Ishikawa (cell line): ENCODE measurements around the gene JADE1.

Experiments
- CEBPB ChIP-seq: IDR thresholded peaks from 2 replicates; pipeline ENCODE4 v1.6.1; 2012
- CREB1 ChIP-seq: IDR thresholded peaks from 2 replicates; pipeline ENCODE4 v1.6.1; 2012; ENCODE audit warnings: low read depth
- EGR1 ChIP-seq: IDR thresholded peaks from 2 replicates; pipeline ENCODE4 v1.6.1; 2012
- EP300 ChIP-seq: IDR thresholded peaks from 2 replicates; pipeline ENCODE4 v1.6.1; 2012; ENCODE audit warnings: borderline replicate concordance
- FOXM1 ChIP-seq: IDR thresholded peaks from 2 replicates; pipeline ENCODE4 v1.6.1; 2012; ENCODE audit warnings: low read depth, borderline replicate concordance
- MAX ChIP-seq: IDR thresholded peaks from 2 replicates; pipeline ENCODE4 v1.6.1; 2012
- NFIC ChIP-seq: IDR thresholded peaks from 2 replicates; pipeline ENCODE4 v1.6.1; 2012
- RAD21 ChIP-seq: IDR thresholded peaks from 2 replicates; pipeline ENCODE4 v1.6.1; 2012; ENCODE audit warnings: low read depth
- REST ChIP-seq: IDR thresholded peaks from 2 replicates; pipeline ENCODE4 v1.6.1; 2012; ENCODE audit warnings: low read depth, mild to moderate bottlenecking
- TAF1 ChIP-seq: IDR thresholded peaks from 2 replicates; pipeline ENCODE4 v1.6.1; 2012; ENCODE audit warnings: low read depth, mild to moderate bottlenecking
- TCF12 ChIP-seq: IDR thresholded peaks from 2 replicates; pipeline ENCODE4 v1.6.1; 2012; ENCODE audit warnings: low read depth
- TEAD4 ChIP-seq: IDR thresholded peaks from 2 replicates; pipeline ENCODE4 v1.6.1; 2012
- USF1 ChIP-seq: IDR thresholded peaks from 2 replicates; pipeline ENCODE4 v1.6.1; 2012
- YY1 ChIP-seq: IDR thresholded peaks from 2 replicates; pipeline ENCODE4 v1.6.1; 2012; ENCODE audit warnings: low read depth
- ZBTB7A ChIP-seq: IDR thresholded peaks from 2 replicates; pipeline ENCODE4 v1.6.1; 2012; ENCODE audit warnings: low read depth

The JADE1 gene

GRCh38 chr4:128871948-128872347 is 62.4 kb downstream of the JADE1 start:
- no peak for TF ChIP-seq TEAD4
- TF ChIP-seq NFIC: no peak
- no peak for TF ChIP-seq FOXM1
- no peak for TF ChIP-seq TAF1
- TF ChIP-seq CREB1: no peak
- TF ChIP-seq USF1: no peak
- no peak for TF ChIP-seq RAD21
- TF ChIP-seq REST: no peak
- no peak for TF ChIP-seq TCF12
- no peak for TF ChIP-seq YY1
- no peak for TF ChIP-seq MAX
- TF ChIP-seq EP300: no peak
- no peak for TF ChIP-seq EGR1
- no peak for TF ChIP-seq CEBPB

GRCh38 chr4:128876200-128876599 is 66.7 kb downstream of the JADE1 start:
- TF ChIP-seq TCF12 (no peak), USF1 (no peak)

GRCh38 chr4:128877934-128878333 is 68.4 kb downstream of the JADE1 start:
- TF ChIP-seq EGR1 (no peak), REST (no peak), NFIC (no peak), FOXM1 (no peak), USF1 (no peak), CREB1 (no peak), YY1 (no peak), MAX (no peak), TCF12 (no peak), RAD21 (no peak), CEBPB (no peak)

GRCh38 chr4:128879283-128879682 is 69.8 kb downstream of the JADE1 start:
- no peak for TF ChIP-seq EP300
- no peak for TF ChIP-seq NFIC
- TF ChIP-seq YY1: no peak
- no peak for TF ChIP-seq RAD21
- no peak for TF ChIP-seq TEAD4

GRCh38 chr4:128879971-128880370 is 70.5 kb downstream of the JADE1 start:
- TF ChIP-seq CREB1 (no peak), TEAD4 (no peak), FOXM1 (no peak), TAF1 (no peak), ZBTB7A (no peak), NFIC (no peak), EP300 (no peak), CEBPB (no peak), TCF12 (no peak), REST (no peak), RAD21 (no peak), EGR1 (no peak), USF1 (no peak), YY1 (no peak), MAX (no peak)
